ENCODE data around the gene PPP2R2D.
"Not testable (repeated sequence)": the region's sequence is repeated elsewhere in the genome, so short reads cannot be mapped to it uniquely, and the experiment has no call there.

PPP2R2D gene

GRCh38 chr10:131909014-131909808 lies 8.4 kb downstream of the PPP2R2D start:
- DNase-seq = no peak

DNA sequence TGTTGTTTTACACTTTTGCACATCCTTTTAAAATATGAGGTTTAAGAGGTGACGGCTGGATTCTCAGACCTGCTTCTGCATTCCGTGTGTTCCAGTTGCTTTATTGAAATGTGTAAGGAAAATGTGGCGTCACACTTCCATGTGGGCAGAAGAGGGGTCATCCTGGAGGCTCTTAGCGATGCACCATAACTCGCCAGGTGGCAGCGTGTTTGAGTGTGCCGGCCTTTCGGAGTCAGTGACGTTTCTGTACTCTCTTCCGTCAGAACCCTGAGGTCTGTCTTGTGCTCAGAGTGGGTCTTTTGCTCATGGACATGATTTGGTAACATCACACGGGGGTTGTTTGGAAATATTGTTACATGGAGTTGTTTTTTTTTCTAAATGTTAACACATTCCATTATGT lies 9.1 kb downstream of the PPP2R2D start:
- DNase-seq = no peak

DNA sequence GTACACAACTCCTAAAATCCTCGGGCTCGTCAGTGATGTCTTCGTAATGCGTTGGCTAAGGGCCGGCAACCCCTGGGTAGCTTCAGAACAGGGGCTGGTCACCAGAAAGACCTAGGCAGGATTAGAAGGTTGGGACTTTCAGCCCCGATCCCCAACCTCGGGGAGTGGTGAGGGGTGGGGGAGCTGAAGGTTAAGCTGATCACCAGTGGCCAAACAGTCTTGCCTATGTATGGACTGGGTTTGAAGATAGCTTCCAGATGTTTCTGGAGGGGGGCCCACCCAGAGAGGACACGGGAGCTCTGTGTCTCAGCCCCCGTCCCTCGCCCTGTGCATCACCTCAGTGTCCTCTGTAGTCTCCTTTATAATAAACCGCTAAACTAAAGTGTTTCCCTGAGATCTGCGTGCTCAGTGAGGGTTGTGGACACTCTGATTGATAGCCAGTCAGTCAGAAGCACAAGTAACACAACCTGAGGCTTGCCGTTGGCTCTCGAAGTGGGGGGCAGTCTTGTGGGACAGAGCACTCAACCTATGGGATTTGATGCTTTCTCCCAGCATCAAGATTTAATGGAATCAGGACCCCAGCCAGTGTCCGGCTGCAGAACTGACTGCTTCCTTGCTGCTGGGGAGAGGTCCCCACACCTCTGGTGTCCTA lies 10.0 kb downstream of the PPP2R2D start:
- DNase-seq = no peak

DNA sequence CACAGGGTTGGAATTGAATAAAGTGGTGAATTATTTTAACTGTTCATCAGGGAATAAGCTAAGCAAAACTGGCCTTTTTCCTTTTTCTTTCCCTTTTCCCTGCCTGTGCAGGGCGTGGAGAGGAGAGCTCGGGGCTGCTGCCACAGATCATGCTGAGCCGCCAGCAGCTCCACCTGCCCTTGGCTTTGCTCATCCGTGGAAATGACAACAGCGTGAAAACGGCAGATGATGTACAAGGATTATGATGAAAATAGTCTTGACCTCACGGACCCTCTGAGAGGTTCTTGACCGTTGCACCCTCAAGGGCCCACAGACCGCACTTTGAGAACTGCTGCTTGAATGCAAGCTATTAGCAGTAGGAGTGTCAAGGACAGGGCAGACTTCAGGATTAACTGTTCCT lies 10.6 kb downstream of the PPP2R2D start:
- DNase-seq = no peak

DNA sequence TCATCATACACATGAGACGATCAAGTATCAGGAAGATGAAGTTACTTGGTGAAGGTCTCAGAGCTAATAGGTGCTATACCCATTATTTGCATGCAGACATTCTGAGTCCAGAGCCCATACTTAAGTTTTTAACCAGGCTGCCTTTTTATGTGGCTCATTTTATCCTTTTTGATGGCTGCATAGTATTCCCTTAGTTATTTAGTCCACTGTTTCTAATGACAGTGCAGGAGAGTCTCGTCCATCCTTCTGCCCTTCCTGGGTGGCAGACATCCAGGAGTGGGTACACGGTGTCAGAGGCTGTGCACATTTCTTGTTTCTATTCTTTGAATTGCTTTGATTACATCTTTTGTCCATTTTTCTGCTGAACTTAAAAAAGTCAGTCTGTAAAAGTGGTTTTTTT lies 11.8 kb downstream of the PPP2R2D start:
- no peak for DNase-seq

- DNase-seq = no peak
Observed at GRCh38 chr10:131915484-131915883, 14.7 kb downstream of the PPP2R2D start.

DNA sequence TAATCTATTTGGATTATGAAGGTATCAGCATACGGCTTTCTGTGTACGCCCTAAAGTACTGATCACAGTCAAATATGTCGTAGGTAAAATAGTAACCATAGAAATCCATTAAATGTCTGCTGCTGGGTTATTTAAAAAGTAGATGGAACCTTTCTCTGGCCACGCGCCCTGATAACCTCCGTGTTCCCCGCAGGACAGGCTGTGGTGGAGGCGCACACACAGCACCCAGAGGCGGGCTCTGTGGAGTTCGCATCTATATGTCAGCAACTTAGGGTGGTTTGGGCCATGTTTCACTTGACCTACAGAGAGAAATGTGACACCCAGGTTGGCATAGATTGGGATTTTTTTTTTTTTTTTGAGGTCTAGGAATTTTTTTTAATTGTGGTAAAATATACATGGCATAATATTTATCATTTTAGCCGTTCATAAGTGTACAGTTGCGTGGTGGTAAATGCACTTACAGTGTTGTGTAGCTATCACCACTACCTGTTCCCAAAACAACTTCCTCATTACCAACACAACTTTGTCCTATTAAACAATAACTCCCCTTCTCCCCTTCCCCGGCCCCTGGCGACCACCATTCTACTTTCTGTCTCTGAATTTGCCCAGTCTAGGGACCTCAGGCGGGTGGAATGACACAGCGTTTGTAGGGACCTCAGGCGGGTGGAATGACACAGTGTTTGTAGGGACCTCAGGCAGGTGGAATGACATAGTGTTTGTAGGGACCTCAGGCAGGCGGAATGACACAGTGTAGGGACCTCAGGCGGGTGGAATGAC lies 15.4 kb downstream of the PPP2R2D start:
- no peak for DNase-seq

GRCh38 chr10:131916767-131917160 lies 16.0 kb downstream of the PPP2R2D start:
- DNase-seq = not testable (repeated sequence)

GRCh38 chr10:131917496-131917895 lies 16.7 kb downstream of the PPP2R2D start:
- DNase-seq = not testable (repeated sequence)

GRCh38 chr10:131919461-131919860 lies 18.7 kb downstream of the PPP2R2D start:
- not testable (repeated sequence) for DNase-seq

DNA sequence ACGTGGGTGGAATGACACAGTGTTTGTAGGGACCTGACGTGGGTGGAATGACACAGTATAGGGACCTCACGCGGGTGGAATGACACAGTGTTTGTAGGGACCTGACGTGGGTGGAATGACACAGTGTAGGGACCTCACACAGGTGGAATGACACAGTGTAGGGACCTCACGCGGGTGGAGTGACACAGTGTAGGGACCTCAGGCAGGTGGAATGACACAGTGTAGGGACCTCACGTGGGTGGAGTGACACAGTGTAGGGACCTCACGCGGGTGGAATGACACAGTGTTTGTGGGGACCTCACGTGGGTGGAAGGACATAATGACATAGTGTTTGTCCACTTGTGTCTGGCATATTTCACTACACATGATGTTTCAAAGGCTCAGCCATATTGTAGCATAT lies 19.3 kb downstream of the PPP2R2D start:
- no peak for DNase-seq

- DNase-seq = no peak
Observed at GRCh38 chr10:131920693-131921092, 19.9 kb downstream of the PPP2R2D start.

DNA sequence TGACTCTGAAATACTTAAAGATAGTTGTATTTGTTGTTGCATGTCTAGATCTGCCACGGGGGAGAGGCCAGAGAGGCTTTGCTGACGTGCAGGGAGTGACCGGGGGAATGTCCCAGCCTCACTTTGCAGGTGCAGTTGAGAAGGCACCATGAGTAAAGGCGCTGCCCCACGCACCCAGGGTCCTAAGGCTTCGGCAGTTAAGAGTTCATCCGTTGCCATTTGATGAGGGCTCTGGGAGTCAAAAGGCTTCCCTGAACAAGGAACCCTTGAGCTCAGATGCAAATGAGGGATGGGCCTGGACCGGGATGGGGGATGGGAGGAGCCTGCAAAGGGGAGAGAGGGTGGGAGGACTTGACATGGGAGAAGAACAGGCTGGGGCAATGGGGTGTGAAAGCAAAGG lies 20.4 kb downstream of the PPP2R2D start:
- no peak for DNase-seq

DNA sequence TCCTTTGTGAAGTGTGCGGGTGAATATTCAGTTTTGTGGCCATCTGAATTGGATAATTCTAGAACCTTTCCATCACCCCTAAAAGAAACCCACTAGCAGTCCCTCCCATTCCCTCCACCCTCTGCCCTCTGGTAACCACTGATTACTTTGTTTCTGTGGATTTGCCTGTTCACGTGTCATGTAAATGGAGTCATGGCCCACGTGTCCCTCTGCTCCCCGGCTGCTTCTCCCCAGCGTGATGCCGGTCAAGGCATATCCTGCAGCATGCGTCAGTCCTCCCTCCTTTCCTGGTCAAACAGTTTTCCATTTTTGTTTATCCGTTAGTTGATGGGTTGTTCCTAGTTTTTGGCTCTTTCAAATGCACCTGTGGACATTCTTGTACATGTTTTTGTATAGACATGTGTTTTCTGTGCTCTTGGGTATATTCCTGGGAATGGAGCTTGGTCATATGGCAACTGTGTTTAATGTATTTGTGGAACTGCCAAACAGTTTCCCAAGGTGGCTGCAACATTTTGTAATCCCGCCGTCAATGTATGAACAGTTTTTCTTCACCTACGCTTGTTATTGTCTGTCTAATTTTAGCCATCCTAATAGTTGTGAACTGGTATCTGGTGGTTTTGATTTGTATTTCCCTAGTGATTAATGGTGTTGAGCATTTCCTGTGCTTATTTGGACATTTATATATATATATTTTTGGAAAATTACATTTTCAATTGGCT lies 22.4 kb downstream of the PPP2R2D start:
- DNase-seq = no peak

GRCh38 chr10:131925011-131925649 lies 24.3 kb downstream of the PPP2R2D start:
- no peak for DNase-seq

DNA sequence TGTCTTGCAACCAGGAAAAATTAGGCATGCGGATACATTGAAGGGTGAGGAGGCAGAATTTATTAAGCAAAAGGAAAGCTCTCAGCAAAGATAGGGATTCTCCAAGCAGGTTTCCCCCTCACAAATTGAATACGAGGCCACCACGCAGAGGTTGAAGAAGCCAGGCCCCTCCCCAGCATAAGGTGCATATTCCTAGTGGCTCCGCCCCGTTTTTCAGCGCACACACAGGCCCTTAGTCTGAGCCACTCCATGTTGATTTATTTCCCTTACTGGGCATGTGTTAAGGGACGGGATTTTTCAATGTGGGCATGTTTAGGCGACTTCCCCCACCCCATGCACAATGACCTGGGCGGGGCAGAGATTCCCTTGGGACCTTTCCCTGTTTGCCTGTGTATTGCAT lies 24.9 kb downstream of the PPP2R2D start:
- DNase-seq = no peak

DNA sequence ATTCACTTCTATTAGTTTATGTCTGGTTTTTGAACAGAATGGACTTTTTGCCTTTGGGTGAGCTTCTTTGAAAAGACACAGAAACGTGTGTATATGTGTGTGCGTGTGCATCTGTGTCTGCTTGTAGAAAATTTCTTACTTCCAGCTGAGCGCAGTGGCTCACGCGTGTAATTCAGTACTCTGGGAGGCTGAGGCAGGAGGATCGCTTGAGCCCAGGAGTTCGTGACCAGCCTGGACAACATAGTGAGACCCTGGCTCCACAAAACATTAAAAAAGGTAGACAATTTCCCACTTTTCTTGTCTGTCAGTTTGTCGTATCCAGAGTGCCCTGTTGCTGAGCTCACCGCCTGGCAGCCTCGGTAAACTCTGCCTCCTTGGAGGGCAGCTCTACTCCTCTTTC lies 25.4 kb downstream of the PPP2R2D start:
- no peak for DNase-seq

DNA sequence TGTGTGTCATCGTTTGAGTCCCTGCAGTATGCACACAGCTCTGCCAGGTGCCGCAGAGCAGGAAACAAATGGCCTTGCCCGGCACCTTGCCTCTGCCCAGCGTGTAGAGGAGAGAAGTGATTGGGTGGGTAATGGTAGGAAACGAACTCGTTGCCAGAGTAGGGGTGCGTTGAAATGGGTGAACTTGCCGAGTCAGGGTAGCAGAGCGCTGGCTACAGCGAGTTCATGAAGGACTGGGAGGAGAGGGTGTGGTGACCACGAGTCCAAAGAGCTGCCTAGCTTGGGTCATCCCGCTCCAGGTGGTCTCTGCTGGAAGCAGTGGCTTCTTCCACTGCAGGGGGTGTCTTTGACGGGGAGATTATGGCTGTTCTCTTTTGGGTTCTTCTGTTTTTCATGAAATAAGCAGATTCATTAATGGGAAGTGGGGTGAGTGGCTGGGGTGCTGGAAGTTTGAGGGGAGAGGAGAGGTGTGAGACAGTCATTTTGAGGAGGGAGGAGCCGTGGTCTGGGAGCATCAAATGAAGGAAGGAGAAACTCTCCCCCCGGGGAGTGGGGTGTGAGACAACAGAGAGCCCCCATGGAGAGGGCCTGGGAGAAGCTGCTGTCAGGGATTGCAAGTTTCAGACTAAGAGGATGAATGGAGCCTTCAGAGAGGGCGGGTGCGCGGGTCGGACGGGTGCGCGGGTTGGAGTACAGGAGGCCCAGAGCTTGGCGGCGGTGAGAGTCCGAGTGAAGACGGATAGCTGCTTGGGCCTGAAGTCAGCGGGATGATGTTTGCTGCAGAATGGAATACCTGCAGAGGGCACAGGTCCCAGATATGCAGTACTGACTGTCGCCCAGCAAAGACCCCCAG lies 26.2 kb downstream of the PPP2R2D start:
- no peak for DNase-seq

- DNase-seq = no peak
Observed at GRCh38 chr10:131928248-131929095, 27.7 kb downstream of the PPP2R2D start.

- DNase-seq = no peak
Observed at GRCh38 chr10:131929122-131929845, 28.5 kb downstream of the PPP2R2D start.
